ENCODE results near the gene RUNX3. TPM values are rescaled to one million over a fixed set of nuclear protein-coding genes. Genes with fewer than 3 reads are reported as not detected.
"Not testable (repeated sequence)": the region's sequence is repeated elsewhere in the genome, so short reads cannot be mapped to it uniquely, and the experiment has no call there.

Gene RUNX3
- total RNA-seq, 1 experiment from 2014 or later, result 1.5 TPM

GRCh38 chr1:24908591-24909259 is 21.4 kb downstream of the RUNX3 start (continued):
- TF ChIP-seq PRDM15 (CRISPR knock-in tag; IDR thresholded peaks at IDR 0.05) (no peak), ZNF671 (CRISPR knock-in tag; IDR thresholded peaks at IDR 0.05) (no peak), TEAD1 (CRISPR knock-in tag; IDR thresholded peaks at IDR 0.05) (no peak)

- peaks cover 11% of the 10 kb centered on the region for H3K4me1 Mint-ChIP-seq
- DNase-seq (ENCODE audit: low spot score); ATAC-seq; H3K36me3 Mint-ChIP-seq; H3K9me3 Mint-ChIP-seq; H3K27ac Mint-ChIP-seq; H3K4me3 Mint-ChIP-seq; CTCF ChIA-PET; H3K27me3 Mint-ChIP-seq (ENCODE audit: low read depth); POLR2A ChIA-PET: not testable (repeated sequence)
Measured at GRCh38 chr1:24907587-24908294, 22.3 kb downstream of the RUNX3 start.

GRCh38 chr1:24906760-24907490 is 23.2 kb downstream of the RUNX3 start:
- DNase-seq (ENCODE audit: low spot score) (no peak), ATAC-seq (no peak)
- POLR2A ChIA-PET, result no interaction called here
- CTCF ChIA-PET, result interaction anchor here (0.6 to 1.6 kb wide), 4 partner anchors 9 to 293 kb away, joined by 3 to 5 read pairs (median 4); no protein-coding TSS in a partner anchor
- Mint-ChIP-seq H3K27ac (no peak overlapping the region), H3K4me1 (peaks cover 8% of the 10 kb centered on the region), H3K4me3 (no peak overlapping the region), H3K9me3 (no peaks in the 10 kb centered on the region), H3K27me3 (ENCODE audit: low read depth) (no peaks in the 10 kb centered on the region), H3K36me3 (no peaks in the 10 kb centered on the region)
- TF ChIP-seq PRRX2 (CRISPR knock-in tag; IDR thresholded peaks at IDR 0.05) (no peak), AFF4 (CRISPR knock-in tag; IDR thresholded peaks at IDR 0.05; ENCODE audit: borderline replicate concordance) (no peak), NFYB (CRISPR knock-in tag; conservative IDR thresholded peaks at IDR 0.05; ENCODE audit: low read depth) (no peak), IRF1 (CRISPR knock-in tag; IDR thresholded peaks at IDR 0.05) (no peak), ZNF317 (CRISPR knock-in tag; IDR thresholded peaks at IDR 0.05; ENCODE audit: borderline replicate concordance, low read depth) (no peak), ZNF219 (CRISPR knock-in tag; IDR thresholded peaks at IDR 0.05; ENCODE audit: borderline replicate concordance) (no peak)

All from WTC11 (cell line).